GM10248 (cell line): ENCODE results near the gene SFPQ.

Source experiments
- CTCF ChIA-PET: fragments of 300-600 bp; sonication (Branson Sonifier 250); formaldehyde crosslinking; extraction: SDS; loops from one replicate; lab custom pipeline; 2021; ENCODE audit warnings: antibody characterized with exemption; lab: Yijun Ruan, JAX
- POLR2A ChIA-PET: fragments of 350-650 bp; sonication (Branson Sonifier 250); formaldehyde crosslinking; extraction: SDS; loops from one replicate; lab custom pipeline; 2020; ENCODE audit warnings: antibody characterized with exemption; lab: Yijun Ruan, JAX
- DNase-seq: peaks from one replicate; pipeline ENCODE4 v3.0.0; 2012; ENCODE audit errors: extremely low spot score
- CTCF ChIP-seq: IDR thresholded peaks from 2 replicates; pipeline ENCODE4 v1.5.1; 2012; ENCODE audit warnings: mild to moderate bottlenecking, low read depth; ENCODE audit errors: extremely low read depth, missing control alignments, control extremely low read depth

SFPQ gene

GRCh38 chr1:35188578-35189392 is 4.2 kb downstream of the SFPQ start:
- TF ChIP-seq CTCF = no peak
- no peak for DNase-seq
- CTCF ChIA-PET = no interaction called here
- POLR2A ChIA-PET = no interaction called here

- no peak for TF ChIP-seq CTCF
- CTCF ChIA-PET = no interaction called here
- no peak for DNase-seq
- POLR2A ChIA-PET = no interaction called here
These were observed 5.1 kb downstream of the SFPQ start for GRCh38 chr1:35187816-35188342.

- no peak for TF ChIP-seq CTCF
- ChIA-PET CTCF (interaction anchor here (1.3 kb wide), 1 partner anchor 16 kb away, joined by 3 read pairs; no protein-coding TSS in a partner anchor), POLR2A (interaction anchor here (1.1 kb wide), 1 partner anchor 208 kb away, joined by 3 read pairs; no protein-coding TSS in a partner anchor)
- DNase-seq = no peak
These were observed 6.7 kb downstream of the SFPQ start for GRCh38 chr1:35186239-35186638.

GRCh38 chr1:35185200-35185599 is 7.7 kb downstream of the SFPQ start:
- ChIA-PET POLR2A (no interaction called here), CTCF (interaction anchor here (1.3 kb wide), 1 partner anchor 17 kb away, joined by 3 read pairs; no protein-coding TSS in a partner anchor)

GRCh38 chr1:35184495-35185199 is 8.3 kb downstream of the SFPQ start:
- POLR2A ChIA-PET = no interaction called here
- CTCF ChIA-PET = no interaction called here
- TF ChIP-seq CTCF = no peak
- DNase-seq = no peak

More at GRCh38 chr1:35185200-35185599, 7.7 kb downstream of the SFPQ start:
- no peak for DNase-seq
- TF ChIP-seq CTCF = no peak

GRCh38 chr1:35181790-35182455 is 11.0 kb downstream of the SFPQ start:
- DNase-seq = no peak
- ChIA-PET POLR2A (interaction anchor here (1.0 kb wide), 1 partner anchor 8 kb away, joined by 4 read pairs; no protein-coding TSS in a partner anchor), CTCF (interaction anchor here (1.4 kb wide), 1 partner anchor 9 kb away, joined by 3 read pairs; no protein-coding TSS in a partner anchor)
- no peak for TF ChIP-seq CTCF
